SJCRH30 (cell line): ENCODE measurements around the gene MAP3K14. TPM values are rescaled to one million over a fixed set of nuclear protein-coding genes. Genes with fewer than 3 reads are reported as not detected.
A peak's percentile ranks its signal among the peaks of the same experiment; 100 is the strongest.

ENCODE experiments used
- DNase-seq, 2 experiments: peaks; one replicate each; pipeline ENCODE4 v3.0.0-alpha.2; 2015 to 2020
- H3K27ac ChIP-seq: fragments of 250-450 bp; sonication (Bioruptor Pico); 2 replicates; pipeline ENCODE4 v1.5.1; 2020; ENCODE audit warnings: mild to moderate bottlenecking, moderate library complexity
- H3K27me3 ChIP-seq: fragments of 250-450 bp; sonication (Bioruptor Pico); 2 replicates; pipeline ENCODE4 v1.5.1; 2020; ENCODE audit warnings: mild to moderate bottlenecking, moderate library complexity
- H3K36me3 ChIP-seq: fragments of 250-450 bp; sonication (Bioruptor Pico); 2 replicates; pipeline ENCODE4 v1.5.1; 2020; ENCODE audit warnings: mild to moderate bottlenecking, moderate library complexity
- H3K4me1 ChIP-seq: fragments of 250-450 bp; sonication (Bioruptor Pico); 2 replicates; pipeline ENCODE4 v1.5.1; 2020; ENCODE audit warnings: mild to moderate bottlenecking, moderate library complexity
- H3K4me3 ChIP-seq: fragments of 250-450 bp; sonication (Bioruptor Pico); 2 replicates; pipeline ENCODE4 v1.5.1; 2020; ENCODE audit warnings: mild to moderate bottlenecking, moderate library complexity
- H3K9me3 ChIP-seq: fragments of 250-450 bp; sonication (Bioruptor Pico); replicated peaks from 2 replicates; pipeline ENCODE4 v1.5.1; 2020; ENCODE audit warnings: mild to moderate bottlenecking, moderate library complexity
- total RNA-seq: library from RNA; depleted of rRNA; stranded (reverse); fragments of >200 nt; shearing (Covaris generic); gene quantifications from 2 replicates; pipeline ENCODE4 v1.2.3, GENCODE V29; 2014

MAP3K14 gene
- total RNA-seq, 1 experiment from 2014 or later: 4.7 TPM

- DNase-seq: peak; percentile 70
- H3K27me3 ChIP-seq: no peaks in the 10 kb centered on the region
- H3K36me3 ChIP-seq: peaks cover 20% of the 10 kb centered on the region
- H3K9me3 ChIP-seq: no peaks in the 10 kb centered on the region
- peak overlapping the region; percentile 61 for H3K27ac ChIP-seq
- H3K4me3 ChIP-seq: no peak overlapping the region
- H3K4me1 ChIP-seq: peaks cover 28% of the 10 kb centered on the region
These were observed 43.3 kb downstream of the MAP3K14 start for GRCh38 chr17:45273551-45273957.

- peaks cover 26% of the 10 kb centered on the region for H3K36me3 ChIP-seq
- no peak overlapping the region for H3K4me3 ChIP-seq
- DNase-seq: no peak
- no peaks in the 10 kb centered on the region for H3K9me3 ChIP-seq
- no peaks in the 10 kb centered on the region for H3K27me3 ChIP-seq
- H3K4me1 ChIP-seq: peaks cover 21% of the 10 kb centered on the region
- no peak overlapping the region for H3K27ac ChIP-seq
These were observed 45.2 kb downstream of the MAP3K14 start for GRCh38 chr17:45271603-45272002.

- H3K4me3 ChIP-seq: no peak overlapping the region
- H3K27ac ChIP-seq: no peak overlapping the region
- peaks cover 17% of the 10 kb centered on the region for H3K4me1 ChIP-seq
- no peaks in the 10 kb centered on the region for H3K27me3 ChIP-seq
- H3K36me3 ChIP-seq: peaks cover 26% of the 10 kb centered on the region
- H3K9me3 ChIP-seq: no peaks in the 10 kb centered on the region
- peak in 1 of 2 experiments; percentile 45 for DNase-seq
These were observed 45.9 kb downstream of the MAP3K14 start for GRCh38 chr17:45270828-45271418.

- DNase-seq: no peak
- H3K36me3 ChIP-seq: peaks cover 30% of the 10 kb centered on the region
- H3K27ac ChIP-seq: no peak overlapping the region
These were observed 46.9 kb downstream of the MAP3K14 start for GRCh38 chr17:45269912-45270311.

GRCh38 chr17:45267436-45268055 is 49.3 kb downstream of the MAP3K14 start:
- Histone ChIP-seq H3K27ac (no peak overlapping the region), H3K9me3 (no peaks in the 10 kb centered on the region), H3K4me1 (no peaks in the 10 kb centered on the region), H3K27me3 (no peaks in the 10 kb centered on the region), H3K4me3 (no peak overlapping the region), H3K36me3 (peaks cover 34% of the 10 kb centered on the region)
- no peak for DNase-seq

More at GRCh38 chr17:45269912-45270311, 46.9 kb downstream of the MAP3K14 start:
- Histone ChIP-seq H3K9me3 (no peaks in the 10 kb centered on the region), H3K4me1 (peaks cover 14% of the 10 kb centered on the region), H3K4me3 (no peak overlapping the region), H3K27me3 (no peaks in the 10 kb centered on the region)

GRCh38 chr17:45266372-45266926 is 50.4 kb downstream of the MAP3K14 start:
- Histone ChIP-seq H3K4me1 (no peaks in the 10 kb centered on the region), H3K9me3 (no peaks in the 10 kb centered on the region), H3K27me3 (no peaks in the 10 kb centered on the region), H3K36me3 (peaks cover 34% of the 10 kb centered on the region), H3K4me3 (no peak overlapping the region), H3K27ac (no peak overlapping the region)
- DNase-seq: no peak

GRCh38 chr17:45265821-45266220 is 51.0 kb downstream of the MAP3K14 start:
- no peaks in the 10 kb centered on the region for H3K9me3 ChIP-seq
- no peak overlapping the region for H3K27ac ChIP-seq
- no peak overlapping the region for H3K4me3 ChIP-seq
- no peaks in the 10 kb centered on the region for H3K4me1 ChIP-seq
- H3K36me3 ChIP-seq: peaks cover 34% of the 10 kb centered on the region
- no peak for DNase-seq
- no peaks in the 10 kb centered on the region for H3K27me3 ChIP-seq

- Histone ChIP-seq H3K27ac (no peak overlapping the region), H3K36me3 (peaks cover 29% of the 10 kb centered on the region), H3K9me3 (no peaks in the 10 kb centered on the region), H3K27me3 (no peaks in the 10 kb centered on the region), H3K4me1 (no peaks in the 10 kb centered on the region), H3K4me3 (no peak overlapping the region)
- no peak for DNase-seq
These were observed 51.8 kb downstream of the MAP3K14 start for GRCh38 chr17:45264988-45265387.

GRCh38 chr17:45264430-45264829 is 52.4 kb downstream of the MAP3K14 start:
- no peaks in the 10 kb centered on the region for H3K27me3 ChIP-seq
- H3K4me3 ChIP-seq: no peak overlapping the region
- no peak for DNase-seq
- H3K36me3 ChIP-seq: peaks cover 26% of the 10 kb centered on the region
- H3K27ac ChIP-seq: no peak overlapping the region
- no peaks in the 10 kb centered on the region for H3K9me3 ChIP-seq
- H3K4me1 ChIP-seq: no peaks in the 10 kb centered on the region

GRCh38 chr17:45263477-45263860 is 53.4 kb downstream of the MAP3K14 start:
- Histone ChIP-seq H3K4me1 (no peaks in the 10 kb centered on the region), H3K36me3 (peaks cover 17% of the 10 kb centered on the region), H3K9me3 (no peaks in the 10 kb centered on the region), H3K27ac (no peak overlapping the region), H3K4me3 (no peak overlapping the region), H3K27me3 (no peaks in the 10 kb centered on the region)
- DNase-seq: no peak

- no peak for DNase-seq
- no peak overlapping the region for H3K27ac ChIP-seq
These were observed 54.0 kb downstream of the MAP3K14 start for GRCh38 chr17:45262516-45263476.

GRCh38 chr17:45261577-45262515 is 55.0 kb downstream of the MAP3K14 start, which contains the start of gene SPATA32:
TSS of gene SPATA32 (minus strand) at chr17:45262094. CDS start at chr17:45262016, 78 bp downstream.
- Histone ChIP-seq H3K36me3 (peaks cover 12% of the 10 kb centered on the region), H3K4me3 (no peak within 1 kb of the TSS), H3K27ac (no peak within 1 kb of the TSS), H3K9me3 (no peaks in the 10 kb centered on the region), H3K27me3 (no peaks in the 10 kb centered on the region), H3K4me1 (no peaks in the 10 kb centered on the region)
- no peak for DNase-seq

More at GRCh38 chr17:45262516-45263476, 54.0 kb downstream of the MAP3K14 start:
- Histone ChIP-seq H3K9me3 (no peaks in the 10 kb centered on the region), H3K36me3 (peaks cover 12% of the 10 kb centered on the region), H3K4me1 (no peaks in the 10 kb centered on the region), H3K4me3 (no peak overlapping the region), H3K27me3 (no peaks in the 10 kb centered on the region)

GRCh38 chr17:45260204-45260783 is 56.5 kb downstream of the MAP3K14 start:
- Histone ChIP-seq H3K4me1 (no peaks in the 10 kb centered on the region), H3K4me3 (no peak overlapping the region), H3K27ac (no peak overlapping the region), H3K27me3 (no peaks in the 10 kb centered on the region), H3K9me3 (no peaks in the 10 kb centered on the region), H3K36me3 (peaks cover 9% of the 10 kb centered on the region; the same call in 1 of the 2 replicates)
- DNase-seq: no peak
